HL-60/S4 (cell line): ENCODE data around the gene FBXO39.
"Not testable (repeated sequence)": the region's sequence is repeated elsewhere in the genome, so short reads cannot be mapped to it uniquely, and the experiment has no call there.

Source experiments
- in situ Hi-C: fragments of 300-500 bp; cut with MboI; formaldehyde crosslinking; loops from 2 replicates; pipeline ENCODE4 v1.14.3; 2022; ENCODE audit warnings: low sequenced_read_pairs

FBXO39 gene

GRCh38 chr17:6789146-6789545, 13.1 kb downstream of the FBXO39 start:
- in situ Hi-C loops = no loop called here

GRCh38 chr17:6793748-6794493, 17.9 kb downstream of the FBXO39 start:
- in situ Hi-C loops = no loop called here

- in situ Hi-C loops = no loop called here
Observed at GRCh38 chr17:6796017-6796886, 20.2 kb downstream of the FBXO39 start.

- in situ Hi-C loops = no loop called here
Observed at GRCh38 chr17:6796887-6797490, 21.0 kb downstream of the FBXO39 start.

GRCh38 chr17:6797718-6798351, 21.8 kb downstream of the FBXO39 start:
- in situ Hi-C loops = no loop called here

GRCh38 chr17:6799738-6800137, 23.7 kb downstream of the FBXO39 start:
- in situ Hi-C loops = no loop called here

GRCh38 chr17:6800422-6801027, 24.5 kb downstream of the FBXO39 start:
- in situ Hi-C loops = no loop called here

GRCh38 chr17:6811510-6811909, 35.5 kb downstream of the FBXO39 start:
- in situ Hi-C loops = no loop called here

GRCh38 chr17:6812295-6812694, 36.3 kb downstream of the FBXO39 start:
- in situ Hi-C loops = no loop called here

- in situ Hi-C loops = no loop called here
Observed at GRCh38 chr17:6815775-6816174, 39.8 kb downstream of the FBXO39 start.

GRCh38 chr17:6816368-6816767, 40.4 kb downstream of the FBXO39 start:
- in situ Hi-C loops = not testable (repeated sequence)

- in situ Hi-C loops = no loop called here
Observed at GRCh38 chr17:6818938-6819337, 42.9 kb downstream of the FBXO39 start.

- in situ Hi-C loops = no loop called here
Observed at GRCh38 chr17:6823011-6823442, 47.0 kb downstream of the FBXO39 start.

- in situ Hi-C loops = no loop called here
Observed at GRCh38 chr17:6830383-6830986, 54.5 kb downstream of the FBXO39 start.

- in situ Hi-C loops = no loop called here
Observed at GRCh38 chr17:6831661-6832263, 55.7 kb downstream of the FBXO39 start, which contains the start of gene TEKT1. Gene TEKT1, minus strand, starts transcription at chr17:6831729. Its CDS starts 1,353 bp downstream, at chr17:6830376.
